ENCODE results near the gene TMEM132C. TPM values are rescaled to one million over a fixed set of nuclear protein-coding genes. Genes with fewer than 3 reads are reported as not detected.

The TMEM132C gene
- total and polyA plus RNA-seq, 4 donors, result 0.05 to 0.08 (median 0.05) TPM; not detected in 1

- TF ChIP-seq FOXA1 (IDR thresholded peaks at IDR 0.05) (no peak), JUND (IDR thresholded peaks at IDR 0.05) (no peak), ZBTB33 (IDR thresholded peaks at IDR 0.05) (no peak), HNF4G (IDR thresholded peaks at IDR 0.05) (no peak), REST (IDR thresholded peaks at IDR 0.05) (no peak), GABPA (IDR thresholded peaks at IDR 0.05 in 1 of 2, conservative IDR thresholded peaks at IDR 0.05 in 1 of 2) (no peak), EGR1 (IDR thresholded peaks at IDR 0.05; ENCODE audit: low read depth in 2 of 2) (no peak), FOXA2 (IDR thresholded peaks at IDR 0.05) (no peak), TAF1 (conservative IDR thresholded peaks at IDR 0.05) (no peak), CTCF (IDR thresholded peaks at IDR 0.05; ENCODE audit: low read depth, low read length, missing input control) (no peak), SP1 (IDR thresholded peaks at IDR 0.05) (no peak), RAD21 (IDR thresholded peaks at IDR 0.05) (no peak), YY1 (IDR thresholded peaks at IDR 0.05) (no peak), HNF4A (conservative IDR thresholded peaks at IDR 0.05) (no peak)
- WGBS, result 74% methylated on average over 5 of the region's 5 CpGs
- Histone ChIP-seq H3K4me1 (ENCODE audit: control insufficient read depth in 4 of 4, insufficient read depth in 4 of 4, low read length in 3 of 4) (no peaks in the 10 kb centered on the region), H3K9ac (ENCODE audit: low read depth in 1 of 2, low read length in 2 of 2) (no peak overlapping the region), H3K4me3 (ENCODE audit: low read depth in 1 of 3, low read length in 3 of 3) (no peak overlapping the region), H3K36me3 (ENCODE audit: control insufficient read depth in 4 of 4, insufficient read depth in 3 of 4, low read depth in 1 of 4, low read length in 3 of 4) (no peaks in the 10 kb centered on the region), H3K27ac (ENCODE audit: low read depth in 1 of 2, low read length in 2 of 2) (no peak overlapping the region), H3K9me3 (ENCODE audit: control insufficient read depth in 4 of 4, low read length in 3 of 4) (peaks cover 0 to 3% (median under 1%) of the 10 kb centered on the region in 4 donors), H3K27me3 (ENCODE audit: control insufficient read depth in 4 of 4, insufficient read depth in 4 of 4, low read length in 3 of 4) (no peaks in the 10 kb centered on the region)
- no peak for DNase-seq (ENCODE audit: low spot score)
Observed at GRCh38 chr12:128671528-128672042, 404.6 kb downstream of the TMEM132C start.

GRCh38 chr12:128672428-128672827 lies 405.5 kb downstream of the TMEM132C start:
- Histone ChIP-seq H3K27me3 (ENCODE audit: control insufficient read depth in 4 of 4, insufficient read depth in 4 of 4, low read length in 3 of 4) (no peaks in the 10 kb centered on the region), H3K36me3 (ENCODE audit: control insufficient read depth in 4 of 4, insufficient read depth in 3 of 4, low read depth in 1 of 4, low read length in 3 of 4) (no peaks in the 10 kb centered on the region), H3K4me3 (ENCODE audit: low read depth in 1 of 3, low read length in 3 of 3) (no peak overlapping the region), H3K4me1 (ENCODE audit: control insufficient read depth in 4 of 4, insufficient read depth in 4 of 4, low read length in 3 of 4) (no peaks in the 10 kb centered on the region), H3K9ac (ENCODE audit: low read depth in 1 of 2, low read length in 2 of 2) (no peak overlapping the region), H3K9me3 (ENCODE audit: control insufficient read depth in 4 of 4, low read length in 3 of 4) (peaks cover 0 to 2% (median 0%) of the 10 kb centered on the region in 4 donors), H3K27ac (ENCODE audit: low read depth in 1 of 2, low read length in 2 of 2) (no peak overlapping the region)
- no peak for DNase-seq (ENCODE audit: low spot score)
- TF ChIP-seq GABPA (IDR thresholded peaks at IDR 0.05 in 1 of 2, conservative IDR thresholded peaks at IDR 0.05 in 1 of 2) (no peak), HNF4G (IDR thresholded peaks at IDR 0.05) (no peak), FOXA1 (IDR thresholded peaks at IDR 0.05) (no peak), ATF3 (IDR thresholded peaks at IDR 0.05) (no peak), REST (IDR thresholded peaks at IDR 0.05) (no peak), NR2F2 (IDR thresholded peaks at IDR 0.05) (no peak), ZBTB33 (IDR thresholded peaks at IDR 0.05) (no peak), RAD21 (IDR thresholded peaks at IDR 0.05) (no peak), HNF4A (conservative IDR thresholded peaks at IDR 0.05) (no peak), FOXA2 (IDR thresholded peaks at IDR 0.05) (no peak), TAF1 (conservative IDR thresholded peaks at IDR 0.05) (no peak)

All from liver (tissue), 9 donors.